Measurements from ENCODE around the gene PPEF1. TPM values are rescaled to one million over a fixed set of nuclear protein-coding genes. Genes with fewer than 3 reads are reported as not detected.

PPEF1 gene
- total RNA-seq, 1 donor from 2014 or later: 0.57 TPM

- TF ChIP-seq, protein P1, sequence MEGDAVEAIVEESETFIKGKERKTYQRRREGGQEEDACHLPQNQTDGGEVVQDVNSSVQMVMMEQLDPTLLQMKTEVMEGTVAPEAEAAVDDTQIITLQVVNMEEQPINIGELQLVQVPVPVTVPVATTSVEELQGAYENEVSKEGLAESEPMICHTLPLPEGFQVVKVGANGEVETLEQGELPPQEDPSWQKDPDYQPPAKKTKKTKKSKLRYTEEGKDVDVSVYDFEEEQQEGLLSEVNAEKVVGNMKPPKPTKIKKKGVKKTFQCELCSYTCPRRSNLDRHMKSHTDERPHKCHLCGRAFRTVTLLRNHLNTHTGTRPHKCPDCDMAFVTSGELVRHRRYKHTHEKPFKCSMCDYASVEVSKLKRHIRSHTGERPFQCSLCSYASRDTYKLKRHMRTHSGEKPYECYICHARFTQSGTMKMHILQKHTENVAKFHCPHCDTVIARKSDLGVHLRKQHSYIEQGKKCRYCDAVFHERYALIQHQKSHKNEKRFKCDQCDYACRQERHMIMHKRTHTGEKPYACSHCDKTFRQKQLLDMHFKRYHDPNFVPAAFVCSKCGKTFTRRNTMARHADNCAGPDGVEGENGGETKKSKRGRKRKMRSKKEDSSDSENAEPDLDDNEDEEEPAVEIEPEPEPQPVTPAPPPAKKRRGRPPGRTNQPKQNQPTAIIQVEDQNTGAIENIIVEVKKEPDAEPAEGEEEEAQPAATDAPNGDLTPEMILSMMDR (IDR thresholded peaks at IDR 0.05): no peak
- Mint-ChIP-seq H3K9me3 (ENCODE audit: low read depth) (peaks cover 18% of the 10 kb centered on the region), H3K4me1 (ENCODE audit: low read depth) (peaks cover 2% of the 10 kb centered on the region), H3K36me3 (ENCODE audit: low read depth) (no peaks in the 10 kb centered on the region), H3K27me3 (ENCODE audit: low read depth) (no peaks in the 10 kb centered on the region), H3K4me3 (ENCODE audit: unreplicated experiment) (no peak overlapping the region), H3K27ac (ENCODE audit: unreplicated experiment) (no peak overlapping the region)
- no peak for DNase-seq (ENCODE audit: low spot score)
Observed at GRCh38 chrX:18677161-18677869, 30.1 kb upstream of the PPEF1 start.

GRCh38 chrX:18681996-18682395, 25.4 kb upstream of the PPEF1 start:
- Mint-ChIP-seq H3K4me1 (ENCODE audit: low read depth) (peaks cover 9% of the 10 kb centered on the region), H3K36me3 (ENCODE audit: low read depth) (no peaks in the 10 kb centered on the region), H3K9me3 (ENCODE audit: low read depth) (peaks cover 15% of the 10 kb centered on the region), H3K27ac (ENCODE audit: unreplicated experiment) (no peak overlapping the region), H3K4me3 (ENCODE audit: unreplicated experiment) (no peak overlapping the region), H3K27me3 (ENCODE audit: low read depth) (no peaks in the 10 kb centered on the region)
- DNase-seq (ENCODE audit: low spot score): no peak
- TF ChIP-seq, protein P1 (IDR thresholded peaks at IDR 0.05): no peak

GRCh38 chrX:18682979-18683387, 24.5 kb upstream of the PPEF1 start:
- H3K9me3 Mint-ChIP-seq (ENCODE audit: low read depth): peaks cover 17% of the 10 kb centered on the region
- H3K4me1 Mint-ChIP-seq (ENCODE audit: low read depth): peaks cover 9% of the 10 kb centered on the region
- no peak overlapping the region for H3K4me3 Mint-ChIP-seq (ENCODE audit: unreplicated experiment)

DNA sequence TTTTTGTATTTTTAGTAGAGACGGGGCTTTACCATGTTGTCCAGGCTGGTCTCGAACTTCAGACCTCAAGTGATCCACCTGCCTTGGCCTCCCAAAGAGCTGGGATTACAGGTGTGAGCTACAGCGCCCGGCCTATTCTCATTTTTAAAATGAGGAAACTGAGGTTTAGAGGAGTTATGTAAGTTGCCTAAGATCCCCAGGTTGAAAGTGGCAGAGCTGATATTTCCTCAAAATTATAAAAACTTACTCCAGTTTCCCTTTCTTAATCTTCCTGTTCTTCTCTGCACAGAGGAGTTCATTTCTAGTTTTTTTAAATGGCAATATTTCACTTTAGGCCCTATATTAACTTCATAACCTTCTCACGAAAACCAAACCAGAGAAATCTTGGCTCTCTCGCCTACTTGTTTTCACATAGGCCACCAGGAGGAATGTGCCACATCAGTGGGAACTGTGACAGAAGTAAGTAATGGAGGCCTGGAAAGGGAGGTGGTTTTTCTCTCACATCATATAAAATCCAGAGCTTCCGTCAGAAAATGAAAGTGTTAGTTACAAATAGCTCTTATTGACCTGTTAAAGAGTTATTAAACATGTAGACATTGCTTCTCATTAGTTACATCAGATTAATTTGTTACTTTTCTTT, 19.5 kb upstream of the PPEF1 start:
- peaks cover 8% of the 10 kb centered on the region for H3K9me3 Mint-ChIP-seq (ENCODE audit: low read depth)
- H3K36me3 Mint-ChIP-seq (ENCODE audit: low read depth): no peaks in the 10 kb centered on the region
- TF ChIP-seq, protein P1 (IDR thresholded peaks at IDR 0.05): no peak
- H3K4me1 Mint-ChIP-seq (ENCODE audit: low read depth): peaks cover 12% of the 10 kb centered on the region
- H3K27ac Mint-ChIP-seq (ENCODE audit: unreplicated experiment): no peak overlapping the region
- H3K27me3 Mint-ChIP-seq (ENCODE audit: low read depth): no peaks in the 10 kb centered on the region
- no peak for DNase-seq (ENCODE audit: low spot score)
- H3K4me3 Mint-ChIP-seq (ENCODE audit: unreplicated experiment): no peak overlapping the region

More at GRCh38 chrX:18682979-18683387, 24.5 kb upstream of the PPEF1 start:
- no peaks in the 10 kb centered on the region for H3K27me3 Mint-ChIP-seq (ENCODE audit: low read depth)
- DNase-seq (ENCODE audit: low spot score): no peak
- TF ChIP-seq, protein P1 (IDR thresholded peaks at IDR 0.05): no peak
- H3K27ac Mint-ChIP-seq (ENCODE audit: unreplicated experiment): no peak overlapping the region
- H3K36me3 Mint-ChIP-seq (ENCODE audit: low read depth): no peaks in the 10 kb centered on the region

- no peaks in the 10 kb centered on the region for H3K36me3 Mint-ChIP-seq (ENCODE audit: low read depth)
- no peak overlapping the region for H3K4me3 Mint-ChIP-seq (ENCODE audit: unreplicated experiment)
- peaks cover 22% of the 10 kb centered on the region for H3K9me3 Mint-ChIP-seq (ENCODE audit: low read depth)
- no peak for DNase-seq (ENCODE audit: low spot score)
- no peaks in the 10 kb centered on the region for H3K27me3 Mint-ChIP-seq (ENCODE audit: low read depth)
- H3K4me1 Mint-ChIP-seq (ENCODE audit: low read depth): peaks cover 3% of the 10 kb centered on the region
- no peak overlapping the region for H3K27ac Mint-ChIP-seq (ENCODE audit: unreplicated experiment)
- TF ChIP-seq, protein P1 (IDR thresholded peaks at IDR 0.05): no peak
Observed at GRCh38 chrX:18691431-18691830, 16.0 kb upstream of the PPEF1 start.
